Measurements from ENCODE around the gene NACAD. TPM values are rescaled to one million over a fixed set of nuclear protein-coding genes. Genes with fewer than 3 reads are reported as not detected.

NACAD gene
- total RNA-seq, 4 donors from 2014 or later, result 6.1 to 7.8 (median 6.7) TPM

GRCh38 chr7:45061352-45061751, 27.4 kb downstream of the NACAD start:
- peaks cover 0 to 31% (median 0%) of the 10 kb centered on the region in 3 donors for H3K36me3 ChIP-seq
- no peaks in the 10 kb centered on the region for H3K27me3 ChIP-seq
- no peaks in the 10 kb centered on the region for H3K9me3 ChIP-seq
- H3K4me1 ChIP-seq, result peaks cover 0 to 11% (median 0%) of the 10 kb centered on the region in 4 donors
- no peak for DNase-seq (ENCODE audit: low spot score in 2 of 2)
- no peak overlapping the region for H3K4me3 ChIP-seq
- TF ChIP-seq POLR2A (IDR thresholded peaks at IDR 0.05), result no peak
- TF ChIP-seq EP300 (IDR thresholded peaks at IDR 0.05), result no peak
- TF ChIP-seq CTCF (IDR thresholded peaks at IDR 0.05), result no peak
- WGBS, 2 donors, result 93 to 95% methylated on average over 2 of the region's 2 CpGs
- no peak overlapping the region for H3K27ac ChIP-seq

GRCh38 chr7:45060295-45060694, 28.5 kb downstream of the NACAD start:
- peaks cover 0 to 6% (median 0%) of the 10 kb centered on the region in 4 donors for H3K4me1 ChIP-seq
- WGBS, 2 donors, result 94 to 95% methylated on average over 3 of the region's 3 CpGs
- peaks cover 0 to 21% (median 0%) of the 10 kb centered on the region in 3 donors for H3K36me3 ChIP-seq
- TF ChIP-seq CTCF (IDR thresholded peaks at IDR 0.05) (no peak), POLR2A (IDR thresholded peaks at IDR 0.05) (no peak), EP300 (IDR thresholded peaks at IDR 0.05) (no peak)
- no peak for DNase-seq (ENCODE audit: low spot score in 2 of 2)
- H3K27ac ChIP-seq, result no peak overlapping the region
- H3K27me3 ChIP-seq, result no peaks in the 10 kb centered on the region
- H3K4me3 ChIP-seq, result no peak overlapping the region
- no peaks in the 10 kb centered on the region for H3K9me3 ChIP-seq

- no peak overlapping the region for H3K4me3 ChIP-seq
- no peaks in the 10 kb centered on the region for H3K27me3 ChIP-seq
- peaks cover 0 to 15% (median 0%) of the 10 kb centered on the region in 3 donors for H3K36me3 ChIP-seq
- no peaks in the 10 kb centered on the region for H3K4me1 ChIP-seq
- no peak for TF ChIP-seq CTCF (IDR thresholded peaks at IDR 0.05)
- TF ChIP-seq EP300 (IDR thresholded peaks at IDR 0.05), result no peak
- TF ChIP-seq POLR2A (IDR thresholded peaks at IDR 0.05), result no peak
- no peak for DNase-seq (ENCODE audit: low spot score in 2 of 2)
- no peaks in the 10 kb centered on the region for H3K9me3 ChIP-seq
- 96 to 97% methylated on average over 5 of the region's 5 CpGs for WGBS, 2 donors
- no peak overlapping the region for H3K27ac ChIP-seq
Measured at GRCh38 chr7:45057878-45058277, 30.9 kb downstream of the NACAD start.

- Histone ChIP-seq H3K9me3 (no peaks in the 10 kb centered on the region), H3K4me1 (no peaks in the 10 kb centered on the region), H3K27me3 (no peaks in the 10 kb centered on the region), H3K4me3 (no peak overlapping the region), H3K36me3 (peaks cover 0 to 24% (median 0%) of the 10 kb centered on the region in 3 donors), H3K27ac (no peak overlapping the region)
- TF ChIP-seq POLR2A (IDR thresholded peaks at IDR 0.05) (no peak), EP300 (IDR thresholded peaks at IDR 0.05) (no peak), CTCF (IDR thresholded peaks at IDR 0.05) (no peak)
- no peak for DNase-seq (ENCODE audit: low spot score in 2 of 2)
- WGBS, 2 donors, result 93 to 94% methylated on average over 5 of the region's 5 CpGs
Measured at GRCh38 chr7:45055594-45056219, 33.1 kb downstream of the NACAD start.

- Histone ChIP-seq H3K27me3 (no peaks in the 10 kb centered on the region), H3K9me3 (no peaks in the 10 kb centered on the region), H3K27ac (no peak overlapping the region), H3K4me1 (no peaks in the 10 kb centered on the region), H3K4me3 (no peak overlapping the region), H3K36me3 (peaks cover 0 to 28% (median 0%) of the 10 kb centered on the region in 3 donors)
- TF ChIP-seq POLR2A (IDR thresholded peaks at IDR 0.05), result no peak
- DNase-seq (ENCODE audit: low spot score in 2 of 2), result no peak
- WGBS, 2 donors, result 63 to 67% methylated on average over 5 of the region's 5 CpGs
Measured at GRCh38 chr7:45055016-45055415, 33.8 kb downstream of the NACAD start.

Measured in tibial nerve (tissue), 4 donors.